Uterus (tissue), 4 donors: Measurements from ENCODE around the gene SPIRE1. TPM values are rescaled to one million over a fixed set of nuclear protein-coding genes. Genes with fewer than 3 reads are reported as not detected.

ENCODE experiments used
- DNase-seq, 2 donors: peaks; one replicate each; pipeline ENCODE4 v3.0.0-alpha.2; 2019 to 2020
- H3K27ac ChIP-seq, 2 donors: fragments of 200-600 bp; sonication (generic); 1 replicate in 1 of 2; 2 replicates in 1 of 2; pipeline ENCODE4 v1.5.1; 2016 to 2018
- H3K27me3 ChIP-seq, 2 donors: fragments of 200-600 bp; sonication (generic); one replicate each; pipeline ENCODE4 v1.5.1; 2018 to 2019; ENCODE audit warnings: control low read depth in 1 of 2
- H3K36me3 ChIP-seq, 2 donors: fragments of 200-600 bp; sonication (generic); one replicate each; pipeline ENCODE4 v1.5.1; 2019; ENCODE audit warnings: control low read depth in 1 of 2
- H3K4me1 ChIP-seq, 2 donors: fragments of 200-600 bp; sonication (generic); one replicate each; pipeline ENCODE4 v1.5.1; 2018 to 2019; ENCODE audit warnings: control low read depth in 1 of 2
- H3K4me3 ChIP-seq, 2 donors: fragments of 200-600 bp; sonication (generic); 1 replicate in 1 of 2; 2 replicates in 1 of 2; pipeline ENCODE4 v1.5.1; 2018 to 2019; ENCODE audit warnings: mild to moderate bottlenecking in 1 of 2
- H3K9me3 ChIP-seq, 2 donors: fragments of 200-600 bp; sonication (generic); one replicate each; pipeline ENCODE4 v1.5.1; 2019; ENCODE audit warnings: control low read depth in 1 of 2
- CTCF ChIP-seq, 4 experiments: fragments of 200-600 bp in 2 of 4; fragments of 450-650 bp in 2 of 4; sonication (generic) in 2 of 4; IDR thresholded peaks; one replicate each; pipeline ENCODE4 v1.5.1; 2016 to 2019; ENCODE audit warnings: antibody characterized with exemption in 4 of 4, mild to moderate bottlenecking in 2 of 4, moderate library complexity in 1 of 4
- POLR2A ChIP-seq, 2 donors: fragments of 450-650 bp; IDR thresholded peaks; one replicate each; pipeline ENCODE4 v1.6.1; 2016; ENCODE audit warnings: antibody characterized with exemption in 2 of 2, mild to moderate bottlenecking in 1 of 2, moderate library complexity in 1 of 2
- intact Hi-C: fragments of 100-400 bp; cut with DNase I; formaldehyde crosslinking; loops from one replicate; pipeline ENCODE4 v1.15.1; 2023; ENCODE audit warnings: low total_unique reads
- total RNA-seq, 4 donors: library from RNA; depleted of rRNA in 3 of 4; stranded (reverse); fragments of >200 nt in 3 of 4; gene quantifications; one replicate each; pipeline versions ENCODE4 v1.1.0 to v1.2.4, GENCODE V29; 2014 to 2023
- donor health status: DM: yes; HTN: yes; CAD: no.

The SPIRE1 gene
- total RNA-seq, 4 donors from 2014 or later, result 12.9 to 78.1 (median 27.5) TPM

GRCh38 chr18:12462242-12462641 is 195.7 kb downstream of the SPIRE1 start:
- no peaks in the 10 kb centered on the region for H3K9me3 ChIP-seq
- intact Hi-C loops, result no loop called here
- H3K27ac ChIP-seq, result no peak overlapping the region
- TF ChIP-seq POLR2A (IDR thresholded peaks at IDR 0.05), result no peak
- no peak for TF ChIP-seq CTCF (IDR thresholded peaks at IDR 0.05)
- no peak overlapping the region for H3K4me3 ChIP-seq
- no peak for DNase-seq
- no peaks in the 10 kb centered on the region for H3K36me3 ChIP-seq
- no peaks in the 10 kb centered on the region for H3K4me1 ChIP-seq
- H3K27me3 ChIP-seq, result no peaks in the 10 kb centered on the region

GRCh38 chr18:12461326-12461725 is 196.6 kb downstream of the SPIRE1 start:
- Histone ChIP-seq H3K4me3 (no peak overlapping the region), H3K36me3 (no peaks in the 10 kb centered on the region), H3K4me1 (no peaks in the 10 kb centered on the region), H3K9me3 (no peaks in the 10 kb centered on the region), H3K27ac (no peak overlapping the region), H3K27me3 (no peaks in the 10 kb centered on the region)
- DNase-seq, result no peak
- TF ChIP-seq CTCF (IDR thresholded peaks at IDR 0.05) (no peak), POLR2A (IDR thresholded peaks at IDR 0.05) (no peak)
- intact Hi-C loops, result no loop called here

GRCh38 chr18:12460874-12461273 is 197.0 kb downstream of the SPIRE1 start:
- H3K27me3 ChIP-seq, result no peaks in the 10 kb centered on the region
- intact Hi-C loops, result no loop called here
- no peak for TF ChIP-seq CTCF (IDR thresholded peaks at IDR 0.05)
- no peak for TF ChIP-seq POLR2A (IDR thresholded peaks at IDR 0.05)

GRCh38 chr18:12458771-12459170 is 199.1 kb downstream of the SPIRE1 start:
- no peaks in the 10 kb centered on the region for H3K27me3 ChIP-seq
- H3K4me3 ChIP-seq, result no peak overlapping the region
- H3K4me1 ChIP-seq, result no peaks in the 10 kb centered on the region
- TF ChIP-seq POLR2A (IDR thresholded peaks at IDR 0.05), result no peak
- TF ChIP-seq CTCF (IDR thresholded peaks at IDR 0.05), result no peak
- H3K27ac ChIP-seq, result no peak overlapping the region
- H3K36me3 ChIP-seq, result no peaks in the 10 kb centered on the region
- no peak for DNase-seq
- intact Hi-C loops, result no loop called here
- no peaks in the 10 kb centered on the region for H3K9me3 ChIP-seq

More at GRCh38 chr18:12460874-12461273, 197.0 kb downstream of the SPIRE1 start:
- H3K9me3 ChIP-seq, result no peaks in the 10 kb centered on the region
- H3K4me3 ChIP-seq, result no peak overlapping the region
- no peak for DNase-seq
- H3K27ac ChIP-seq, result no peak overlapping the region
- H3K4me1 ChIP-seq, result no peaks in the 10 kb centered on the region
- no peaks in the 10 kb centered on the region for H3K36me3 ChIP-seq

GRCh38 chr18:12456441-12456840 is 201.5 kb downstream of the SPIRE1 start:
- intact Hi-C loops, result no loop called here
- TF ChIP-seq POLR2A (IDR thresholded peaks at IDR 0.05) (no peak), CTCF (IDR thresholded peaks at IDR 0.05) (no peak)
- H3K27ac ChIP-seq, result no peak overlapping the region
- no peaks in the 10 kb centered on the region for H3K9me3 ChIP-seq
- H3K36me3 ChIP-seq, result no peaks in the 10 kb centered on the region
- no peaks in the 10 kb centered on the region for H3K27me3 ChIP-seq
- H3K4me1 ChIP-seq, result no peaks in the 10 kb centered on the region
- no peak overlapping the region for H3K4me3 ChIP-seq
- no peak for DNase-seq
